OCI-M1 (cell line): ENCODE results near the gene WIPF3.
A peak's percentile ranks its signal among the peaks of the same experiment; 100 is the strongest.

ENCODE experiments used
- DNase-seq: peaks from one replicate; lab custom pipeline; 2025; lab: John Stamatoyannopoulos, UW

Gene WIPF3

DNA sequence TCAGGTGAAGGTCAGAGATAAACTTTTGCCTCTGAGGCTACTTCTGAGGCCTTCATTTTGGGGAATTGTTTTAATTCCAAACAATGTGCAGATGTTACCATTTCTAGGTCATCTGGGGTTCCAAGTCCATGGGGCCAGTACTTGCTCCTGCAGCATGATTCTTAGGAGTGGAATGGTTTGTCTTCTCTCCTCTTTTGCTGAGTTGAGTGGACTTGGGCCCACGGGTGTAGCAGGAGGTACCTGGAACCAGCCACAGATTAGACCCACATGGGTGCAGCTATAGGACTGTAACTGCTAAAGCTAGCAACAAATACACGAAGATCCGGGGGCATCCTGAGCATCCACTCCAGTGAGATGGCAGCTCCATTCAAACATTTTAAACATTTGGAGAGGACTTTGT lies 41.6 kb downstream of the WIPF3 start:
- DNase-seq, result no peak

DNA sequence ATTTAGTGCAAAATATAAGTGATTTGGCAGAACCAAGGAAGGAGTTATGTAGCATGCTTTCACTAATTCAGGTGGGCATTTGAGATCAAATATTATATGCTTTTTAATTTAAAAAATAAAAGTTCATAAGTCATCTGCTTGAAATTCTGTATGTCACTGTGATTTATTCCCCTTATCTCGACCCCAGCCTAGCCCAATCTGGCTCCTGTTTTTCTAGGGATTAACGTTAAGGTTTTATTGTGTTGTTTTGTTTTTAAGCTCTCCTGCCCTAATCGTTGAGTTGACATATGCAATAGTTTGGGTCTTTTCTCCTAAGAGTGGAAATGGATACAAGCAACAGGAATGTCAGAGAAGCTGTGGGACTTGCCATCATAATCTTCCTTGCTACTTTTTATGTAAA lies 42.6 kb downstream of the WIPF3 start:
- no peak for DNase-seq

DNA sequence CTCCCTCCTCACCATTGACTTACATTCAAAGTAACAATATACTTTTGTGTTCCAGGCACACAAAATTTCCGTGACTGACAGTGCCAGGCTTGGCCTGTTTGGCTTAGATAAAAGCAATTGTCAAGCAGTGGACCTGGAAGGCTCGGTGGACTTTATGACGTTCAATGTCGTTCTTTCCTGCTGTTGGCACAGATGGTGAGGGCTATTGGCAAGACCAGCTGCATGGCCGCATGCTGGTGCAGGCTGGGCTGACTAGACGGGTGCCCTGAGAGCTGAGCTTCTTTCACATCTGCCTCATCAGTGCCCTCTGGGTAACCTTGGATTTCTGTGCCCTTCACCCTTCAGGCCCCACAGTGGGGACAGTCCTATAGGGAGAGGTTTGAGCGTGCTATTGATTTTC lies 45.2 kb downstream of the WIPF3 start:
- DNase-seq, result no peak

DNA sequence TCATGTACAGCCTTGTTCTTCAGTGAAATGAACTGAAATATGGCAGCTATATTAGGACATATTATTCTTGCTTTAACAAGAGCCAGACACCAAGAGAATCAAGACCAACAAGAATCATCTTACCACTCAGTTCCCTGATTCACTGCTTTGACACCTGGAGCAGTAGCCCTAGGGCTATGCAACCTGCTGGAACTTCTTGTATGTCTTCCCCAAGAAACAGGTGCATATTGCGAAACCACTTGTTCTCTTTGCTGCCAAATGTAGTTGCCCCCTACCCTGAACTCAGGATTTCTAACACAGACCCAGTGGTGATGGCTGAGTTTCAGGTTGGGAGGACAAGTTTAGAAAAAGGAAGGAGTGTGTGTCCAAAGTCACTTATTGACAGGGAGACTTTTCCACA lies 46.1 kb downstream of the WIPF3 start:
- DNase-seq, result no peak

DNA sequence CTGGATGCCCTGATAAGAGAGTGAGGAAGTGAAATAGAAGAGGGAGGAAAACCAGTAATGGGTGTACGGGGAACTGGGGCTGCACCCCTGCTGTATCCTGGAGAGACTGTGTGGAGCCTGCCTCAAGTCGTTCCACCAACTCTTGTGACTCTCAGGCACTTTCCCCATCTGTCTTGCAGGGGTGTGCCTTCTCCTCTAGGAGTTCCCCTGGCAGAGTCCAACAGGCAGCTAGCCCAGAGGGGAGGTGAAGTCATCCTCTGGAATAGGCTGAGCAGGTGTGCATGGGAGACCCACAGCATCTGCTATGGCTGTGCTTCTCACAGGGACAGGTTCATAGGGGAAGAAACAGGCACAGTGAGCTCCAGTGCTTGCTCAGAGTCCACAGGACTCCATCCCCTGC lies 46.8 kb downstream of the WIPF3 start:
- no peak for DNase-seq

DNA sequence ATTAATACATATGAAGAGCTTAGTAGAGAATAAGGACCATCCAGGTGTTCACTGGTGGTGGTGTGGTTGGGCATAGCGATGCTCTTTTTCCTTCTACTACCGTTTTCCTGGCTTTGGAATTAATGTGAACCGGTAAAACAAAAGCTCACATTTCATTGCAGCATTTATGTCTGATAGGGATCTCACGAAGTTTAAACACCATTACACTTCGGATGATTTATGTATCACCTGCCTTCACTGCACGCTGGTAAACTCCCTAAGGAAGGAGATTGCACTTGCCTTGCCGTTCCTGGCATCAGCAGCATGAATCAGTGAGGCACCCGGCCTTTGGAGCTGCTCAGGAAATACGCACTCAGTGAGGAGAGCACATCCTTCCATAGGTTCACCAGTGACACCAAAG lies 47.5 kb downstream of the WIPF3 start:
- no peak for DNase-seq

DNA sequence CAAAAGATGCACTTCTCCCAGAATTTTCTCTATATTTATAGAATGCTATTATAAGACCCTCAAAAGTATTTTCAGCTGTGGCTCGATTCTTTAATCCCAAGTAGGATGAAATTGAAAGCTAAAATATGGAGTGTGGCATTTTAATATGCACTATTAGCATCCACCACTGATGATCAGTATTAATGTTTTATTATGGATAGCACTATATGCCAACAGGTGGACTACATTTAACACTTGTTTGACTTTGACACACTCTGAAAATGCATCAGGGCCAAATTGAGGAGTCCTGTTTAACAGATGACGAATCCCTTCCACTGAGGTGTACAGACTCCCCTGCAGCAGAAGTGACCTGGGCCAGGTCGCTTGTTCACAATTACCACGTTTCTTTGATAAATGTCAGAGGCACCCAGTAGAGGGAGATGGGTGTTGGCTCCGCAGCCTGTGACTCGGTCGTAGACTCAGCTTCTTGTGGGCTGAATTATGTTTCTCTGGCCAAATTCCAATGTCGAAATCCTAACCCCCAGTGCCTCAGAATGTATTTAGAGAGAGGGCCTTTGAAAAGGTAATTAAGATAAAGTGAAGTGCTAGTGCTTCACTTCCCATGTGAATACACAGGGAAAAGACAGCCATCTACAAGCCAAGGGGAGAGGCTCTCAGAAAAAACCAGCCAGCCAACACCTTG lies 48.1 kb downstream of the WIPF3 start:
- DNase-seq, result no peak

DNA sequence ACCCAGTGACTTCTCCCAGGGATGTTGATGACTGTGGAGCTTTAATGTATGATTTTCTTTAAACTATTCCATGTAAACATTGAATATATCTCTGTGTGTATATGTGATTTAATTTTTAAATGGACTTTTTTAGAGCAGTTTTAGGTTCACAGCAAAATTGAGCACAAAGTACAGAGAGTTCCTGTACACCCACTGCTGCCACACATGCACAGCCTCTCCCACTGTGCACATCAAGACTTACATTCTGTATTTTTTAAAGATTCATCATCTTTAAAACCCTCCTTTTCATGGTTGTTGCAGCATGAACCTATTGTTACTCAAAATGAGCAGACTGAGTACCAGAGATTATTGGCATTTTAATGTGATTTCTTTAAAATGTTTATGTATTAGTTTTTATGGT lies 51.3 kb downstream of the WIPF3 start:
- DNase-seq, result no peak

DNA sequence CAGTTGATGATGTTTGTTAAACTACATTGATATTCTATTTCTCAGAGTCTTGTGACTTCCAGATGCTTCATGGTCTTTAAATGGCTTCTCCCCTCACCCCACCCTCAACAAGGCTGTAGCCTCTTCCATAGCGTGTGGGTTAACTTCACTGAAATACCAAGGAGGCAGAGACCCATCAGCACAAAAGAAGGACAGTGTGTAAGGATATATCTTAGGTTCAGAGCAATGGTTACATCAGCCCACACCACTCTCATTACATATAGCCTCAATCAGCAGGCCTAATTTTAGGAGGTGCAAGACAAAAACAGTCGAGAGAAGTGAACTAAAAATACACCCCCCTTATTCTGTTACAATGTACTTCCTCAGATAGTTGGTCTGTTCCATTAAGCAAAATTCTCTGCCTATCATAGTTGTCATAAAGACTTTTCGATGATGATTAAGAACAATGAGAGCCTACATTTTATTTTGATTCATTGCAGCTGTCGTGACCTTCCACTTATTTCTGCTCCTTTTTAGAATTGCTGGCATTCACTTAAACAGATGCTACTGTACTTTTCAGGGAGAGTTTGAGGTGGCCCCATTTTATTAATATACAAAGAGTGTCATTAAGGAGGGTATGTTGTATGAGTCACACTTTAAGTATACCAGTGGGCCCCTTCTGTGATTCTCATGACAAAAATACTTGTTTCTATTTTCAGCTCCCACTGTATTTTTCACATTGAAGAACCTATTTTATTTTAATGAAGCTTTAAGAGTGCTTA lies 52.1 kb downstream of the WIPF3 start:
- DNase-seq, result no peak

DNA sequence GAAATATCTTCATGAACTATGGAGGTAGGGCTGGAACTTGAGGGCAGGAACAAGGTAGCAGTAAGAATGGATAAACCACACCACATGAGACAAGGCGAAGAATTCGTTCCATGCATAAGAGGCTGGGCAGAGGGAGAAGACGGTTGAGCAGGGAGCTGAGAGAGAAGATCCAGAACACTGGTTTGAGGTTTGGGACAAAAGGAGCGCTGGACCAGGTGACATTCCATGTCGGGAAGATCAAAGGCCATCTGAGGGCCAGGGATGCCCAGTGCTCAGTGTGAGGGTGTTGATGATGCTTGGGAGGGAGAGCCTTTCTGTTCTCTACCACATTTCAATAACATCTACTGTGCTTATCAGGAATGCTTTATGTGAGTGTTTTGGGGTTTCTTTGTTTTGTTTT lies 52.8 kb downstream of the WIPF3 start:
- no peak for DNase-seq

DNA sequence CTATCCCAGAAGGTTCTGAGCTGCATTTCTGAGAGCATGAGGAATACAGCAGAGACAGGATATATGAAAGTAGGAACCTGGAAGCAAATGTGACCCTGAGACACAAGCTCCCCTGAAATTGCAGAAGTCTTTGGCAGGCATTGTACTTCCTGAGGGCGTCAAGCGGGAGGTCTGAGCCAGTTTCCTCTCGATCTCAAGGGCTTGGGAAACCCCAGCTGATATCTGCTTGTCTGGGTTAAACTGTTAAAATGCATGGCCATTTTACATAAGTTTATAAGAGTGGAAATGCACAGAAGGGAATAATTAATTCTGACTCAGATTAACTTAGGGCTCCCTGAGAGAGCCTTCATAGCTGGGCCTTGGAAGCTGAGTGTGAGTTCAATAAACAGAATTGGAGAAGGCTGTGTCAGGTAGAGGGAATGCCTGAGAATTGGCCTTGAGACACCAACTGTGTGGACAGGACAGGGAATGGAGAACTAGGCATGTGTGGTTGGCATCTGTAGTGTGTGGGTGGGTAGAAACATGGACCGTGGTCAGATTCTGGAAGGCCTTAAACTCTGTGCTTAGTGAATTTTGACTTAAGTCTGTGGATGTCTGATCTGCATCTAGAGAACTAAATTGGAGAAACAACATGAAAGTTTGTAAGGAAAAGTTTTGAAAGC lies 53.3 kb downstream of the WIPF3 start:
- no peak for DNase-seq

DNA sequence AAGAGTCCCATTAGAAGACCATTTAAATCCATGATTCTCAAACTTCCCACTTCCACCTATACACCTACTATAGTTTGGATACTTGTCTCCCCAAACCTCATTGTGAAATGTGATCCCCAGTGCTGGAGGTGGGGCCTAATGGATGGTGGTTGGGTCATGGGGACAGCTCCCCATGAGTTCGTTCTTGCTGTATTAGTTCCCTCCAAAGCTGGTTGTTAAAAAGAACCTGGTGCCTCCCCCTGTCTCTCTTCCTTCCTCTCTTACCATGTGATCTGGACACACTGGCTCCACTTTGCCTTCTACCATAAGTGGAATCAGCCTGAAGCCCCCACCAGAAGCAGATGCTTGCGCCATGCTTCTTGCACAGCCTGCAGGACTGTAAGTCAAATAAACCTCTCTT lies 53.9 kb downstream of the WIPF3 start:
- DNase-seq, result no peak

DNA sequence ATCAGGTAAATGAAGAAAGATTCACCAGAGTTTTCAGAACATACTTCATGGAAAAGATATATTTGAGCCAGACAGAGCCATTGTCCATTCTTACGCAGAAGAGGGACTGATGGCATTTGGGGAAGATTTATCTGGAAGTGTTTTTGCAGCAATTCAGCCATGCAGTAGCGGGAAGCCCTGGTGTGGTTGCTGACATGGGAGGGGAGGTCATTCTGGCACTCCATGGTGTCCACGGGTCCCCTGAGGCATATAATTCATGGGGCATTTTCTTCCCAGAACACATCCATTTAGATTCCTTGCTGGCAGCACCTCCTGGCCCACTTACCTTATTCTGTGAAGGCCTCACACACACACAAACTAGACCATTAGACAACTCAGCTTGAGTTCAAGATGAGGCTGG lies 55.6 kb downstream of the WIPF3 start:
- no peak for DNase-seq

DNA sequence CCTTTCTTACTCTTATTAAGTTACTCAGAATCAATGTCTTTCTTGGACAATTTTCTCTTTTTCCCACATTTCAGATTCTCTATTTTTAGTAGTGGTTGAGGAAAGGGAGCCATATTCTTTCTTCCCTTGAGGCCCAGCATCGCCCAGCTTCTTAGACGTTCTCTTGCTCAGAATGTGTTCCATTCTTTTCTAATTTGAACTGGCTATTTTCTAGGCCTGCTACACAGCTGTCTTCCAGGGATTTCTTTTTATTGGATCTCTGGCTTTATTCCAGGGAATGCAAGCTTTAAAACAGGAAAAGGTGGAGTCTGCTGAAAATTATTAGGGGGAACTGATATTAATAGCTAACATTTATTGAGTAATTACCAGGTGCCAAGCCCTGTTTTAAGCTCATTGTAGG lies 58.3 kb downstream of the WIPF3 start:
- no peak for DNase-seq

DNA sequence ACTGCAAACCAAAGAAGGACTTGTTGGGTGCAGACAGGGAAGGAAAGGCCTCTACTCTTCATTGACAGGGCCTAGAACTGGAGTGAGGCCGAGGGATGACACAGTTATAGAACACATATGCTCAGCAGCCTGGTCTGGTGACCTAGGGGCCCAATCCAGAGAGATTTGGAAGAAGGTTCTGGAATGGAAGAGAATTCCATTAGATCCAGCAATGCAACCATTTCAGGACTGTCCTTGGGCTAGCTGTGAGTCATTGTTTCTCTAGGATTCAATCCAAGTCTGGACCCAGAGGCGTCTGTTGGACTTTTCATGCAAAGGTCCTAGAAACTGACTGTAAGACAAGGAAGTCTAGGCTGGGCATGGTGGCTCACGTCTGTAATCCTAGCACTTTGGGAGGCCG lies 59.2 kb downstream of the WIPF3 start:
- no peak for DNase-seq

DNA sequence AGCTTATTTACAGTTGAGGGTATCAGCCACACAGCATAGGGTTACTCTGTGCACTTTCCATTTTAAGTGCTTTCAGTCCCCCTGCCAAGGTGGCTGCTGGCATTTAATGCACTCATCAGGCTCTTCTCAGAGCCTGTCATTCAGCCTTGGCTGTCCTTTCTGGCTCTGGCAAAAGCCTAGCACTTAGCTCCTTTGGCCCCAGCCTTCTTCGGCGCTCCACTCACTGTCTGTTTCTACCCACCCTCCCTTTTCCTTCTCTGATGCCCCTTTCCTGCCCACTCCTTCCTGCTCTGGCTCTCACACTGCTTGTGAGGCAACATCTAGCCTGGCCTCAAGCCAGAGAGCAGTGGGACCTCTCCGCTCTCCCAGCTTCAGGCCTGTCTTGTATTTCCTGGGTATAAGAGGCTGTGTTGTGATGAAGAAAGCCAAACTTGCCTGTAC lies 60.2 kb downstream of the WIPF3 start:
- DNase-seq, result no peak

DNA sequence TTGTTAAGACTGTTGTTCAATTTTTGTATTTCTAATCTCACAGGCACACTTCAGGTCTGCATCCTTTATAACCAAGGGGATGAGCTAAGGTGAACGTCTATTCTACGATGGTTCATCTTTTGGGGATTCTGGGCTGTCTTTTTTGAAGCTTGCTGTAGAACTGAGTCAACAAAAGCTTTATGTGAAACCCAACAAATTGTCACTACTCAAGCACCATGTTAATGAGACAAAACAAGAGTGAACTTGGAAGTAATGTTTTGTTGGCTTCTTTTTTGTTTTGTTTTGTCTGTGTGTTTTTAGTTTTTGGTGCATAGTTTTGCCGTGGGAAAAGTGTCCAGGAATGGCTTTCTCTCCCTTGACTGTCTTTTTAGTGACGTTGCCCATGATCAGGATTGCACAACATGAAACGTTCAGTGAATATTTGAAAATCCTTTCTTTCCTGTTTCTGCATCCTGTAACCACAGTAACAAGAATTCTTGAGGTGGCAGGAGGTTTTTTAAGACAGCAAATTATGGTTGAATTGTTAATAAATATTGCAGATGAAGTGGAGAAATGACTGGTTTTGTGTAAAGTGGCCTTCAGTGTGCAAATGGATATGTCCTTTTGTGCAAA lies 65.6 kb downstream of the WIPF3 start:
- DNase-seq, result no peak

DNA sequence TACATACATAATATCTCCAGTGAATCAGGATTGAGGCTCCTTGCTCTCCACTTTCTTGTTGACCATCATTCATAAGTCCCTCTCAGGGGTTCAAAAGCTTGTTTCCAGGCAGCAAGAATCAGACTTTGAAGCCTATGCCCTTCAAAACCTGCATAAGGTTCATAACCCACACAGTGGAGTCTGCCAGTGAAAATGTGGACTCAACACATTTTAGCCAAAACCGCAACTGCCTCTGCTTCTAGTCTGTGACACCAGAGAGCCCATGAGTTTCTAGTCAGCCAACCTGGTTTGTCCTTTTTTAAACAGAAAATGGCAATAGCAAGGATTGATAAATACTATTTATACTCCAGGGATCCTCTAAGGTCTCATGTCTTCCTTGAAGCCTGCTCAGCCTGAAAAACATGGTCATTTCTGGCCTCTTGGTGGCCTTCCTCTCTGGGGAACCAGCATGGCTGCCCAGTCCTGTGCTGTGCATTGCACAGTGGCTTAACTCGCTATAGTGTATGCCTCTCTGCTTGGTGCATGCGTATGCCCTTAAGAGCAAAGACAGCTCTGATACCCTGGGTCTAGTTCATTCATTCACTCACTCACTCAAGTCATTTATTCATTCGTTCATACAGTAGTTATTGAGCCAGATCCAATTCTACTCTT lies 67.5 kb downstream of the WIPF3 start:
- no peak for DNase-seq

DNA sequence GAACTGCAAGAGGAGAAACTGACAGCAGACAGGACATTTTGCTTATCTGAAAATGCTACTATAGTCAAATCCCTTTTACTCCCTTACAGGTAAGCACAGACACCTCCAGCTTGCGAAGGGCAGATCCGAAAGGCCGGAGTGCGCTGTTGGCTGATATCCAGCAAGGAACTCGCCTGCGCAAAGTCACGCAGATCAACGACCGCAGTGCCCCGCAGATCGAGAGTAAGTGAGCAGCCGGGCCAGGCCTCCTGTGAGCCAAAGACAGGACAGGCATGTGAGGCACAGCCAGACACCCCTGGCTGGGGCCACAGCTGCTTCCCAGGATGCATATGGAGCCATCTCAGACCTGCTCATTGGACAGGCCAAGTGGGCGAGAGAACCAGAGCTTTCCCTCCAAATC lies 69.4 kb downstream of the WIPF3 start:
- DNase-seq, result no peak

DNA sequence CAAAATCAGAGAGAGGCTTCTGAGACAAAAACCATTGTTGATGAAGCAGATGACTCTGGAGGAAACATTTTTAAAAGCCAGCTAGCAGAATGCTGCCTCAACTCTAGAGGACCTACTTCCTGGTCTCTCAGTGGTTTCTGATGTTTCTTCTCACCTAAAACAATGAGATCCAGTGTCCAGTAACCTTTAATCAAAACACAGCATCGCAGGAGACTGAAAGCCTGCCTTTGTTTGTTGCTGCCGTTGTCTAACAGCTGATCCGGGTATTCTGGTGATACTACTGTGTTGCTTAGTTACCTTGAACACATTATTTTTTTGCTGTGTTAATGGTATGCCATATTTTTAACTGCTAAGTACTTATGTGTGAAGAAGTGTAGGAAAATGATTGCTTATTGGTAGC lies 70.9 kb downstream of the WIPF3 start:
- no peak for DNase-seq

DNA sequence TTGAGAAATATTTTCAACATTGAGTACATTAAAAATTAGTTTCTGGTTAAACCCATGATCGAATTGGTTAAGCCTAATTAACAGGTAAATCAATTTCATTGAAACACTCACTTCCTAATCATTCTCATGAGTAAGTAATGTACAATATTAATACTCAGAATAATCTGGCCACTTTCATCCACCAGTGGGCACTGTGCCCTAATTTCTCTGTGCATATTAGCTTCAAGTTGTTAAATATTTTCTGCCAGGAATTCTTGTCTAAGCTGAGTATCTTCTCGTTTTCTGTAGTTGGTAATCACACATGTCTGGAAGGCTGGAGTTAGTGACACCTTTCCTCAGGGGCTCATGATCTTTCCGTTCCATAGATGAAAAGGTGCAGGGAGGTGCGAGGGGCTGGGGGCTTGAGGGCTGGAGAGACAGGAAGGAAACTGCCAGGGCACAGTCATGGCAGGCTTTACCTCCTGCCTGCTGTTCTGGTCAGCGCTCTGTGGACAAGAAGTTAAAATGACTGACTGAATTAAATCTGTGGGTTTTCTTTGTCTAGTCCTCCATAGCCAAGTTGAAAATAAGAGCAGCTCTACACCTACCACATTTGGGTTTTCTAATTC lies 71.9 kb downstream of the WIPF3 start:
- peak; percentile 57 for DNase-seq

DNA sequence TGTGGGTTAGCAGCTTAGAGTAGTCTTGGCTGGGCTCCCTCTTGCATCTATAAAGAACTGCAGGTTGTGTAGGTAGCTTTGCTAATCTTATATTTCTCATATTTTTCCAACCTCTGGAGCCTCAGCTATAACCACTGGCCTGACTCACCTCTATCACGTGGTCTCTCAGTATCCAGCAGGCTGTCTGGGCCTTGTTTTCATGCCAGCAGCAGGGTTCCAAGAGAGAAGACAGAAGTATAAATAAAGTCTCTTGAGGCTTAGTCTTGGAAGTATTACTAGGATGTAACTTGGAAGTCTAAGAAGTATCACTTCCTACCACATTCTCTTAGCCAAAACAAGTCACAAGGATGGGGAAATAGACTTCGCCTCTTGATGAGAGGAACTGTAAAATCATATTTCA lies 73.3 kb downstream of the WIPF3 start:
- DNase-seq, result no peak
